OCI-LY7 (cell line): ENCODE results near the gene OR1S2. TPM values are rescaled to one million over a fixed set of nuclear protein-coding genes. Genes with fewer than 3 reads are reported as not detected.

Experiments used
- BruUV-seq: library from RNA; stranded (reverse); fragments of 400-500 nt; replicated peaks from 2 replicates; lab custom pipeline; 2021; lab: Mats Ljungman, UMichigan
- CTCF ChIA-PET: fragments of 300-600 bp; sonication (Branson Sonifier 250); formaldehyde crosslinking; loops from one replicate; lab custom pipeline; 2022; ENCODE audit warnings: antibody characterized with exemption; ENCODE audit not compliant: unreplicated experiment; lab: Charles Lee
- POLR2A ChIA-PET: fragments of 300-600 bp; sonication (Branson Sonifier 250); formaldehyde crosslinking; loops from one replicate; lab custom pipeline; 2022; ENCODE audit warnings: antibody characterized with exemption; lab: Charles Lee
- DNase-seq: peaks from one replicate; pipeline ENCODE4 v3.0.0-alpha.2; 2015; ENCODE audit warnings: low spot score
- H2AFZ ChIP-seq: fragments of 200-600 bp; sonication (generic), shearing (Covaris generic); 2 replicates; pipeline ENCODE4 v1.6.1; 2014; ENCODE audit warnings: mild to moderate bottlenecking, antibody characterized with exemption, low read length, moderate library complexity
- H3K27ac ChIP-seq: fragments of 200-600 bp; sonication (generic); 2 replicates; pipeline ENCODE4 v1.5.1; 2014; ENCODE audit warnings: mixed run types, low read depth, mild to moderate bottlenecking, moderate library complexity, low read length, inconsistent platforms; ENCODE audit not compliant: poor library complexity, severe bottlenecking
- H3K36me3 ChIP-seq: fragments of 200-600 bp; sonication (generic); 2 replicates; pipeline ENCODE4 v1.6.1; 2014; ENCODE audit warnings: mild to moderate bottlenecking, antibody characterized with exemption, low read length, moderate library complexity, mixed read lengths; ENCODE audit not compliant: insufficient read depth
- H3K4me1 ChIP-seq: fragments of 200-600 bp; sonication (generic); 2 replicates; pipeline ENCODE4 v1.5.1; 2014; ENCODE audit warnings: mild to moderate bottlenecking, low read length; ENCODE audit not compliant: insufficient read depth, poor library complexity, severe bottlenecking
- H3K4me2 ChIP-seq: fragments of 200-600 bp; sonication (generic); 2 replicates; pipeline ENCODE4 v1.6.1; 2014; ENCODE audit warnings: mild to moderate bottlenecking, low read length
- H3K4me3 ChIP-seq: fragments of 200-600 bp; sonication (generic); 2 replicates; pipeline ENCODE4 v1.5.1; 2014; ENCODE audit warnings: mild to moderate bottlenecking, low read depth, low read length; ENCODE audit not compliant: poor library complexity, severe bottlenecking
- H3K79me2 ChIP-seq: fragments of 200-600 bp; sonication (generic); 2 replicates; pipeline ENCODE4 v1.6.1; 2016; ENCODE audit warnings: low read depth, mild to moderate bottlenecking, low read length, moderate library complexity, mixed read lengths; ENCODE audit not compliant: insufficient read depth
- H3K9me2 ChIP-seq: fragments of 200-600 bp; sonication (generic); 2 replicates; pipeline ENCODE4 v1.6.1; 2016; ENCODE audit warnings: mild to moderate bottlenecking, low read length, mixed read lengths; ENCODE audit not compliant: insufficient read depth
- H3K9me3 ChIP-seq: fragments of 200-600 bp; sonication (generic); 2 replicates; pipeline ENCODE4 v1.6.1; 2014; ENCODE audit warnings: mild to moderate bottlenecking, mixed run types, low read length, mixed read lengths
- H4K20me1 ChIP-seq: fragments of 200-600 bp; sonication (generic); 2 replicates; pipeline ENCODE4 v1.6.1; 2014; ENCODE audit warnings: mild to moderate bottlenecking, antibody characterized with exemption, low read length, moderate library complexity, mixed read lengths; ENCODE audit not compliant: insufficient read depth
- CTCF ChIP-seq: fragments of 200-600 bp; sonication (generic); conservative IDR thresholded peaks from 2 replicates; pipeline ENCODE4 v1.5.1; 2014; ENCODE audit warnings: mild to moderate bottlenecking, antibody characterized with exemption, low read length, moderate library complexity, mixed read lengths
- EZH2phosphoT487 ChIP-seq: fragments of 200-600 bp; sonication (generic); IDR thresholded peaks from 2 replicates; pipeline ENCODE4 v1.6.1; 2018; ENCODE audit warnings: low read depth, borderline replicate concordance, mild to moderate bottlenecking, mixed run types, antibody characterized with exemption, low read length, moderate library complexity, mixed read lengths
- intact Hi-C: fragments of 100-400 bp; cut with micrococcal nuclease; formaldehyde crosslinking; loops from one replicate; pipeline ENCODE4 v1.10.0; 2022; ENCODE audit not compliant: unreplicated experiment
- total RNA-seq, 2 experiments: library from RNA; depleted of rRNA in 1 of 2; stranded (reverse); fragments of >200 nt in 1 of 2; shearing (Covaris generic) in 1 of 2; gene quantifications; 2 replicates each; pipeline ENCODE4 v1.2.3, GENCODE V29; 2014 to 2022

Gene OR1S2
- total RNA-seq, 2 experiments from 2014 or later: not detected

- DNase-seq: no peak
- BruUV-seq: no TSS peak
- Histone ChIP-seq H3K9me2 (no peaks in the 10 kb centered on the region), H3K27ac (no peak overlapping the region), H3K79me2 (no peaks in the 10 kb centered on the region), H4K20me1 (no peaks in the 10 kb centered on the region), H3K36me3 (no peaks in the 10 kb centered on the region), H3K4me1 (no peaks in the 10 kb centered on the region), H3K9me3 (no peaks in the 10 kb centered on the region), H3K4me3 (no peak overlapping the region), H2AFZ (no peak overlapping the region), H3K4me2 (no peak overlapping the region)
- intact Hi-C loops: no loop called here
- TF ChIP-seq EZH2phosphoT487: no peak
- no peak for TF ChIP-seq CTCF
- ChIA-PET CTCF (no interaction called here), POLR2A (no interaction called here)
Observed at GRCh38 chr11:58192229-58192628, 11.7 kb downstream of the OR1S2 start.

- no peak for TF ChIP-seq EZH2phosphoT487
- no peak for TF ChIP-seq CTCF
Observed at GRCh38 chr11:58188770-58189169, 15.2 kb downstream of the OR1S2 start, which contains the start of gene OR9Q2. TSS of gene OR9Q2 (plus strand) at chr11:58189070. CDS start at chr11:58190491, 1,421 bp downstream.

GRCh38 chr11:58186938-58187337 is 17.0 kb downstream of the OR1S2 start:
- H3K27ac ChIP-seq: no peak overlapping the region
- H3K4me2 ChIP-seq: no peak overlapping the region
- BruUV-seq: no TSS peak
- CTCF ChIA-PET: no interaction called here
- TF ChIP-seq EZH2phosphoT487 (no peak), CTCF (no peak)
- intact Hi-C loops: no loop called here
- H3K9me2 ChIP-seq: no peaks in the 10 kb centered on the region
- no peaks in the 10 kb centered on the region for H3K4me1 ChIP-seq
- H3K9me3 ChIP-seq: no peaks in the 10 kb centered on the region
- no peak overlapping the region for H2AFZ ChIP-seq
- no peak overlapping the region for H3K4me3 ChIP-seq
- DNase-seq: no peak
- H3K36me3 ChIP-seq: no peaks in the 10 kb centered on the region
- POLR2A ChIA-PET: no interaction called here
- no peaks in the 10 kb centered on the region for H4K20me1 ChIP-seq
- H3K79me2 ChIP-seq: no peaks in the 10 kb centered on the region

More at GRCh38 chr11:58188770-58189169, 15.2 kb downstream of the OR1S2 start, which contains the start of gene OR9Q2:
- BruUV-seq: no TSS peak
- H4K20me1 ChIP-seq: no peaks in the 10 kb centered on the region
- no peaks in the 10 kb centered on the region for H3K9me2 ChIP-seq
- H3K36me3 ChIP-seq: no peaks in the 10 kb centered on the region
- H3K9me3 ChIP-seq: no peaks in the 10 kb centered on the region
- ChIA-PET POLR2A (no interaction called here), CTCF (no interaction called here)
- no peak within 1 kb of the TSS for H3K27ac ChIP-seq
- H3K4me2 ChIP-seq: no peak within 1 kb of the TSS
- no peak within 1 kb of the TSS for H2AFZ ChIP-seq
- H3K4me1 ChIP-seq: no peaks in the 10 kb centered on the region
- no peaks in the 10 kb centered on the region for H3K79me2 ChIP-seq
- DNase-seq: no peak
- no peak within 1 kb of the TSS for H3K4me3 ChIP-seq
- intact Hi-C loops: no loop called here
